K562 (cell line): ENCODE results near the gene OR10H5. TPM values are rescaled to one million over a fixed set of nuclear protein-coding genes. Genes with fewer than 3 reads are reported as not detected.

Experiments
- BDP1 ChIP-seq: IDR thresholded peaks from 3 replicates; pipeline ENCODE4 v1.6.1; 2011; ENCODE audit not compliant: insufficient read length, insufficient read depth
- CBX2 ChIP-seq: fragments of 200-600 bp; sonication (generic); IDR thresholded peaks from one replicate; pipeline ENCODE4 v1.6.1; 2012; ENCODE audit warnings: mild to moderate bottlenecking, low read length, inconsistent platforms; ENCODE audit not compliant: insufficient read depth, poor library complexity, severe bottlenecking
- CSDE1 ChIP-seq, 2 experiments: fragments of 450-650 bp; IDR thresholded peaks; 2 replicates each; pipeline ENCODE4 v1.6.1; 2016; ENCODE audit warnings: mild to moderate bottlenecking in 1 of 2
- ESRRA ChIP-seq: fragments of 450-650 bp; IDR thresholded peaks from 2 replicates; pipeline ENCODE4 v1.6.1; 2014; ENCODE audit warnings: low read depth, mild to moderate bottlenecking, moderate library complexity, borderline replicate concordance
- ETV1 ChIP-seq: fragments of 450-650 bp; conservative IDR thresholded peaks from 2 replicates; pipeline ENCODE4 v1.6.1; 2016; ENCODE audit warnings: missing genetic modification characterization, control low read depth, low read depth, missing compliant biosample characterization
- FIP1L1 ChIP-seq: fragments of 200-400 bp; formaldehyde crosslinking; IDR thresholded peaks from 2 replicates; pipeline ENCODE4 v1.6.1; 2018; ENCODE audit warnings: mild to moderate bottlenecking, low read depth, low read length; ENCODE audit not compliant: poor library complexity, severe bottlenecking
- FOXP1 ChIP-seq: sonication (generic); formaldehyde crosslinking; IDR thresholded peaks from 2 replicates; pipeline ENCODE4 v1.8.0; 2022; ENCODE audit warnings: mild to moderate bottlenecking, missing genetic modification reagents
- GABPB2 ChIP-seq: fragments of 250-450 bp; sonication (Bioruptor Pico); conservative IDR thresholded peaks from 2 replicates; pipeline ENCODE4 v1.5.1; 2021; ENCODE audit warnings: mild to moderate bottlenecking
- HNRNPLL ChIP-seq: fragments of 200-400 bp; formaldehyde crosslinking; IDR thresholded peaks from 2 replicates; pipeline ENCODE4 v1.6.1; 2017; ENCODE audit warnings: low read length, low read depth, mild to moderate bottlenecking; ENCODE audit not compliant: poor library complexity, severe bottlenecking
- HNRNPUL1 ChIP-seq: fragments of 200-400 bp; formaldehyde crosslinking; IDR thresholded peaks from 2 replicates; pipeline ENCODE4 v1.6.1; 2017; ENCODE audit warnings: low read length
- MCM3 ChIP-seq: fragments of 450-650 bp; IDR thresholded peaks from 2 replicates; pipeline ENCODE4 v1.6.1; 2016
- MIER1 ChIP-seq: fragments of 450-650 bp; IDR thresholded peaks from 2 replicates; pipeline ENCODE4 v1.6.1; 2016; ENCODE audit warnings: antibody characterized with exemption, mild to moderate bottlenecking, low read depth
- MYC ChIP-seq, 2 experiments: fragments of 250-450 bp in 1 of 2; sonication (Bioruptor Pico) in 1 of 2; IDR thresholded peaks; 2 replicates each; pipeline versions ENCODE4 v1.5.1 to v1.6.1; 2012 to 2021; ENCODE audit warnings: low read depth in 2 of 2, borderline replicate concordance in 1 of 2, improper control_type of control experiment in 1 of 2, low read length in 1 of 2, mild to moderate bottlenecking in 1 of 2, moderate library complexity in 1 of 2
- NCOR1 ChIP-seq: fragments of 450-650 bp; IDR thresholded peaks from 2 replicates; pipeline ENCODE4 v1.6.1; 2016; ENCODE audit warnings: mild to moderate bottlenecking, moderate library complexity
- NFE2L1 ChIP-seq: fragments of 450-650 bp; IDR thresholded peaks from 2 replicates; pipeline ENCODE4 v1.6.1; 2016; ENCODE audit warnings: missing genetic modification characterization, low read depth, mild to moderate bottlenecking, missing compliant biosample characterization, moderate library complexity, borderline replicate concordance
- NRF1 ChIP-seq, 2 experiments: fragments of 450-650 bp; IDR thresholded peaks in 1 of 2; conservative IDR thresholded peaks in 1 of 2; 2 replicates each; pipeline ENCODE4 v1.6.1; 2014; ENCODE audit warnings: mild to moderate bottlenecking in 2 of 2
- POLR2H ChIP-seq: IDR thresholded peaks from 2 replicates; pipeline ENCODE4 v1.6.1; 2016; ENCODE audit warnings: missing genetic modification characterization, low read depth, mild to moderate bottlenecking, control low read depth, missing compliant biosample characterization, moderate library complexity
- RBBP5 ChIP-seq: fragments of 200-600 bp; sonication (generic); IDR thresholded peaks from 2 replicates; pipeline ENCODE4 v1.6.1; 2012; ENCODE audit warnings: borderline replicate concordance, mild to moderate bottlenecking, low read length, control low read depth, inconsistent platforms; ENCODE audit not compliant: insufficient read depth, poor library complexity, severe bottlenecking
- SIN3A ChIP-seq, 2 experiments: fragments of 150-350 bp in 1 of 2; IDR thresholded peaks; 2 replicates each; pipeline ENCODE4 v1.6.1; 2011 to 2016; ENCODE audit warnings: borderline replicate concordance in 2 of 2, low read depth in 2 of 2, low read length in 2 of 2, mild to moderate bottlenecking in 2 of 2, moderate library complexity in 2 of 2; ENCODE audit not compliant: control insufficient read depth in 1 of 2
- SRSF3 ChIP-seq: fragments of 200-400 bp; formaldehyde crosslinking; IDR thresholded peaks from 2 replicates; pipeline ENCODE4 v1.6.1; 2016; ENCODE audit warnings: mild to moderate bottlenecking, low read length, moderate library complexity; ENCODE audit not compliant: insufficient read depth
- ZNF174 ChIP-seq: fragments of 250-450 bp; sonication (Bioruptor Pico); IDR thresholded peaks from 2 replicates; pipeline ENCODE4 v1.4.0; 2020; ENCODE audit warnings: mild to moderate bottlenecking
- ZNF217 ChIP-seq: sonication (generic); formaldehyde crosslinking; IDR thresholded peaks from 2 replicates; pipeline ENCODE4 v1.8.0; 2022; ENCODE audit warnings: mild to moderate bottlenecking, missing genetic modification reagents
- ZNF77 ChIP-seq: fragments of 250-450 bp; sonication (Bioruptor Pico); IDR thresholded peaks from 2 replicates; pipeline ENCODE4 v1.5.0; 2020
- ZNF780A ChIP-seq: fragments of 250-450 bp; sonication (Bioruptor Pico); IDR thresholded peaks from 2 replicates; pipeline ENCODE4 v1.5.0; 2021; ENCODE audit warnings: mild to moderate bottlenecking
- polyA plus RNA-seq, 8 experiments: library from polyadenylated mRNA; depleted of rRNA in 4 of 8; stranded (reverse) in 5 of 8; unstranded in 3 of 8; fragments of >200 nt; fragmentation: Nextera tagmentation in 2 of 8; fragmentation: Illumina TruSeq in 1 of 8; extraction: Ambion mirVana in 2 of 8; extraction: Trizol in 1 of 8; gene quantifications; 2 replicates each; pipeline versions ENCODE4 v1.2.1 to v1.2.3, GENCODE V29; 2011 to 2014; ENCODE audit warnings: inconsistent platforms in 1 of 8, missing spikeins in 1 of 8
- total RNA-seq, 7 experiments: library from RNA; depleted of rRNA in 6 of 7; stranded (reverse); fragments of >200 nt in 6 of 7; fragmentation: Illumina TruSeq in 2 of 7; extraction: Trizol in 2 of 7; gene quantifications; 2 replicates each; pipeline versions ENCODE4 v1.2.1 to v1.2.3, GENCODE V29; 2011 to 2021; ENCODE audit warnings: low replicate concordance in 1 of 7
- TF ChIP-seq, protein P1 (sequence below): fragments of 250-450 bp; sonication (Bioruptor Pico); IDR thresholded peaks from 2 replicates; pipeline ENCODE4 v1.5.0; 2021; ENCODE audit warnings: mild to moderate bottlenecking, moderate library complexity
- TF ChIP-seq, protein P2 (sequence below): fragments of 450-650 bp; formaldehyde crosslinking; IDR thresholded peaks from 2 replicates; pipeline ENCODE4 v1.4.0; 2020; ENCODE audit warnings: mild to moderate bottlenecking, moderate library complexity

OR10H5 gene
- total and polyA plus RNA-seq, 9 of the 15 experiments (the other 6 are each of a cell fraction or from before 2014, with no cell fraction given), result not detected

DNA sequence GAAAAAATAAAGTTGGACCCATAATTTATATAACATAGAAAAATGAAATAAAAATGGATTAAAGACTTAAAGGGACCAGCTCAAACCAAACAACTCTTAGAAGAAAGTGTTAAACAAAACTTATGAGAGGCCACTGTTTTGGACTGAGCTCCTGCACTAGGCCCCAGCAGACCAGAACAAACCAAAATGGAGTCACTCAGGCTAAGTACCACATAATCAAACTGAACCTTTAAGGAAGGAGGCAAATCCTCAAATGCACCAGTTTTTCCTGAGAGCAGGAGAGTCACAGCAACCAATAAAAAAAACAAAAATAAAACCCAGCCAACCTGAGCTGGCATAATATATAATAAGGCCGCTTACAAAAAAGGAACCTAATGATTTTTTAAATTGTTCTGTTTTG is 38.3 kb downstream of the OR10H5 start (continued):
- TF ChIP-seq RBBP5, result no peak
- no peak for TF ChIP-seq ESRRA
- no peak for TF ChIP-seq NFE2L1
- peak; percentile 34; the same call in 1 of the 2 replicates for TF ChIP-seq ETV1 (tag)
- TF ChIP-seq HNRNPLL, result no peak
- no peak for TF ChIP-seq BDP1
- no peak for TF ChIP-seq NCOR1
- TF ChIP-seq FIP1L1, result no peak
- TF ChIP-seq, protein P1, sequence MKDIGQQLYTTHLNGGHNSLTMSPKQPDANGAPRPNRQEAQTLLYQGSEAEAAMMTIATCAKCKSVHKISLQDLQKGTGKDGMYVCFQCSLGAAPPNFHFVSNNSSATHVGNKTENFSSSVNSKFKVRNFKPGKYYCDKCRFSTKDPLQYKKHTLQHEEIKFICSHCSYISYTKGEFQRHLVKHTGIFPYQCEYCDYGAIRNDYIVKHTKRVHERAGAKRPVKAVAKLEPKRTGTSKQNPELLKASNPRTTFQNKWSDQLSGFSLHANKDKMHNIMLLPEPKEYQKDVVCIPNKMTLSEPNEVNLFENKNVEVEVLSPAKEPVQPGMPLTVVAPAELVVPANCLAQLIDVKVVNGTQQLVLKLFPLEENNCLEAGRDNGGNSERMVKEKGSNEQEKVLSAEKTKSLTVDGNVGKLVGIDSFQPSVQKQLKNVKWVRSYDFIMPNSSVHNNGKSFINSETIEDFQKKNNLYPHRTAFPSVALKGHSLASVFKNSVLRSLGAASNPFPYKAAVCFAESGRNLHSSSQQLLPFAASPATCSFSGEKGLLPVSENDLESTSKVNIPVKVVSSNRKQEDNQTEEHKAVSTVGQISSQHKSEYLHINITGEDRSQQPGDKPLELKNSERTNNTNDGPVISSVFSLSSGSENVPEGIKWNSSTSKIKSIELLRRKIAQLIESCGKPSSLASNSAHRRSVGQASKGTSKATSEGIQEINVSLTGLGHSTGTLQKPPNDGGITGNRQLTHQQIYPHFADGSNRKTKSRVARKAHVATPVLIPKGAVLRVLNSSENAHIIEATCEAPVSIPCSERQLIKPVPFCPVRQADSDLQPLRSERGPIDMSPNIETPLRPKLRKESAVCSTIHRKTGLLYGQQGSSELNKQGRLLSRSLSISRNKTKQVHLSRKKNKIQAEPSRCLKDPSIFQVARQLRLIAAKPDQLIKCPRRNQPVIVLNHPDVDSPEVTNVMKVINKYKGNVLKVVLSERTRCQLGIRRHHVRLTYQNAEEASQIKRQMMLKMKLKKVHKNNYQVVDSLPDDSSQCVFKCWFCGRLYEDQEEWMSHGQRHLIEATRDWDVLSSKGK (CRISPR knock-in tag), result no peak
- no peak for TF ChIP-seq CBX2
- no peak for TF ChIP-seq MYC (IDR thresholded peaks at IDR 0.05; ENCODE audit: low read depth, low read length)
- 0 out of 2 replicates have a peak, but pooled peaks have one; percentile 48 for TF ChIP-seq MYC (CRISPR knock-in tag; IDR thresholded peaks at IDR 0.05; ENCODE audit: borderline replicate concordance, low read depth)
- TF ChIP-seq POLR2H (tag), result peak; percentile 61; the same call in 1 of the 2 replicates
- no peak for TF ChIP-seq ZNF217 (CRISPR knock-in tag)
- no peak for TF ChIP-seq NRF1 (conservative IDR thresholded peaks at IDR 0.05 in 1 of 2, IDR thresholded peaks at IDR 0.05 in 1 of 2)
- TF ChIP-seq, protein P2, sequence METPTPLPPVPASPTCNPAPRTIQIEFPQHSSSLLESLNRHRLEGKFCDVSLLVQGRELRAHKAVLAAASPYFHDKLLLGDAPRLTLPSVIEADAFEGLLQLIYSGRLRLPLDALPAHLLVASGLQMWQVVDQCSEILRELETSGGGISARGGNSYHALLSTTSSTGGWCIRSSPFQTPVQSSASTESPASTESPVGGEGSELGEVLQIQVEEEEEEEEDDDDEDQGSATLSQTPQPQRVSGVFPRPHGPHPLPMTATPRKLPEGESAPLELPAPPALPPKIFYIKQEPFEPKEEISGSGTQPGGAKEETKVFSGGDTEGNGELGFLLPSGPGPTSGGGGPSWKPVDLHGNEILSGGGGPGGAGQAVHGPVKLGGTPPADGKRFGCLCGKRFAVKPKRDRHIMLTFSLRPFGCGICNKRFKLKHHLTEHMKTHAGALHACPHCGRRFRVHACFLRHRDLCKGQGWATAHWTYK (CRISPR knock-in tag), result peak; percentile 80
- no peak for TF ChIP-seq CSDE1 (IDR thresholded peaks at IDR 0.05)
- no peak for TF ChIP-seq ZNF77 (CRISPR knock-in tag)
- TF ChIP-seq SRSF3, result no peak
- no peak for TF ChIP-seq ZNF780A
- TF ChIP-seq SIN3A (IDR thresholded peaks at IDR 0.05; ENCODE audit: borderline replicate concordance in 2 of 2, control insufficient read depth in 1 of 2, low read depth in 2 of 2, low read length in 2 of 2), result no peak
- no peak for TF ChIP-seq GABPB2 (CRISPR knock-in tag)
- no peak for TF ChIP-seq ZNF174 (CRISPR knock-in tag)
- TF ChIP-seq HNRNPUL1, result no peak
- TF ChIP-seq FOXP1, result no peak
- no peak for TF ChIP-seq MIER1
- TF ChIP-seq MCM3, result no peak
